GM12872 (cell line): ENCODE measurements around the gene HABP4.

Experiments used
- CTCF ChIP-seq: IDR thresholded peaks from 3 replicates; pipeline ENCODE4 v1.5.1; 2011; ENCODE audit warnings: low read depth, mild to moderate bottlenecking, low read length, moderate library complexity; ENCODE audit not compliant: insufficient read depth

HABP4 gene

GRCh38 chr9:96519095-96519494 lies 69.1 kb downstream of the HABP4 start:
- TF ChIP-seq CTCF = no peak

GRCh38 chr9:96519787-96520186 lies 69.8 kb downstream of the HABP4 start:
- no peak for TF ChIP-seq CTCF

- TF ChIP-seq CTCF = no peak
Observed at GRCh38 chr9:96522366-96522765, 72.4 kb downstream of the HABP4 start.

GRCh38 chr9:96523374-96523773 lies 73.4 kb downstream of the HABP4 start:
- no peak for TF ChIP-seq CTCF

GRCh38 chr9:96524045-96524444 lies 74.1 kb downstream of the HABP4 start:
- no peak for TF ChIP-seq CTCF

- TF ChIP-seq CTCF = no peak
Observed at GRCh38 chr9:96524764-96525163, 74.8 kb downstream of the HABP4 start.

- TF ChIP-seq CTCF = no peak
Observed at GRCh38 chr9:96532173-96532572, 82.2 kb downstream of the HABP4 start.

GRCh38 chr9:96540106-96540505 lies 90.1 kb downstream of the HABP4 start:
- TF ChIP-seq CTCF = no peak
